Measurements from ENCODE around the gene ALX3. TPM values are rescaled to one million over a fixed set of nuclear protein-coding genes. Genes with fewer than 3 reads are reported as not detected.
A peak's percentile ranks its signal among the peaks of the same experiment; 100 is the strongest.
"Not testable (repeated sequence)": the region's sequence is repeated elsewhere in the genome, so short reads cannot be mapped to it uniquely, and the experiment has no call there.

Gene ALX3
- total RNA-seq, 3 donors from 2014 or later (not counting 1 experiment from before 2014, with no cell fraction given), result not detected

GRCh38 chr1:110032327-110032726 is 38.1 kb downstream of the ALX3 start:
- Histone ChIP-seq H3K27ac (ENCODE audit: low read length) (no peak overlapping the region), H3K4me3 (ENCODE audit: low read length) (no peak overlapping the region), H3K27me3 (ENCODE audit: control insufficient read depth, insufficient read depth, low read length) (no peaks in the 10 kb centered on the region), H3K4me1 (ENCODE audit: control insufficient read depth, insufficient read depth, low read length) (peaks cover 26% of the 10 kb centered on the region), H3K9me3 (ENCODE audit: control insufficient read depth, insufficient read depth, low read length) (no peaks in the 10 kb centered on the region), H3K36me3 (ENCODE audit: control insufficient read depth, insufficient read depth, low read length) (no peaks in the 10 kb centered on the region)
- DNase-seq (no peak), ATAC-seq (no peak)
- intact Hi-C loops (cut with micrococcal nuclease), result no loop called here
- WGBS (ENCODE audit: insufficient coverage), result 100% methylated on average over 2 of the region's 2 CpGs
- H3K4me1 Mint-ChIP-seq, result peaks cover 35 to 39% of the 10 kb centered on the region in 2 donors
- no peaks in the 10 kb centered on the region for H3K27me3 Mint-ChIP-seq (ENCODE audit: low read depth in 2 of 2)
- H3K36me3 Mint-ChIP-seq, result no peaks in the 10 kb centered on the region
- H3K27ac Mint-ChIP-seq, result peak overlapping the region; percentile 93 to 96
- H3K9me3 Mint-ChIP-seq, result no peaks in the 10 kb centered on the region
- no peak for TF ChIP-seq CTCF (IDR thresholded peaks at IDR 0.05)
- H3K4me3 Mint-ChIP-seq, result peak overlapping the region; percentile 72

- H3K27me3 ChIP-seq (ENCODE audit: control insufficient read depth, insufficient read depth, low read length); H3K27me3 Mint-ChIP-seq (ENCODE audit: low read depth in 2 of 2); H3K36me3 Mint-ChIP-seq; H3K9me3 ChIP-seq (ENCODE audit: control insufficient read depth, insufficient read depth, low read length); intact Hi-C loops (cut with micrococcal nuclease); H3K9me3 Mint-ChIP-seq; H3K36me3 ChIP-seq (ENCODE audit: control insufficient read depth, insufficient read depth, low read length); DNase-seq: not testable (repeated sequence)
- 65% methylated on average over 4 of the region's 4 CpGs for WGBS (ENCODE audit: insufficient coverage)
- H3K4me3 ChIP-seq (ENCODE audit: low read length), result peak overlapping the region; percentile 17
- H3K27ac Mint-ChIP-seq, result peak overlapping the region; percentile 93 to 96
- H3K27ac ChIP-seq (ENCODE audit: low read length), result peak overlapping the region; percentile 80
- H3K4me1 ChIP-seq (ENCODE audit: control insufficient read depth, insufficient read depth, low read length), result peaks cover 26% of the 10 kb centered on the region
- H3K4me1 Mint-ChIP-seq, result peaks cover 32 to 37% of the 10 kb centered on the region in 2 donors
- H3K4me3 Mint-ChIP-seq, result peak overlapping the region; percentile 91
- ATAC-seq, result peak in 1 of 3 donors; percentile 1
These were observed 39.8 kb downstream of the ALX3 start for GRCh38 chr1:110030687-110031086.

GRCh38 chr1:110024613-110025012 is 45.9 kb downstream of the ALX3 start:
- Mint-ChIP-seq H3K27me3 (ENCODE audit: low read depth in 2 of 2) (no peaks in the 10 kb centered on the region), H3K9me3 (no peaks in the 10 kb centered on the region), H3K27ac (no peak overlapping the region), H3K4me1 (no peaks in the 10 kb centered on the region), H3K4me3 (no peak overlapping the region), H3K36me3 (peaks cover 21% of the 10 kb centered on the region)
- no peak overlapping the region for H3K4me3 ChIP-seq (ENCODE audit: low read length)
- no peak overlapping the region for H3K27ac ChIP-seq (ENCODE audit: low read length)
- peaks cover 26% of the 10 kb centered on the region for H3K36me3 ChIP-seq (ENCODE audit: control insufficient read depth, insufficient read depth, low read length)
- DNase-seq (no peak), ATAC-seq (no peak)
- intact Hi-C loops (cut with micrococcal nuclease), result no loop called here
- H3K4me1 ChIP-seq (ENCODE audit: control insufficient read depth, insufficient read depth, low read length), result peaks cover under 1% of the 10 kb centered on the region
- no peaks in the 10 kb centered on the region for H3K27me3 ChIP-seq (ENCODE audit: control insufficient read depth, insufficient read depth, low read length)
- no peaks in the 10 kb centered on the region for H3K9me3 ChIP-seq (ENCODE audit: control insufficient read depth, insufficient read depth, low read length)
- no peak for TF ChIP-seq CTCF (IDR thresholded peaks at IDR 0.05)
- WGBS (ENCODE audit: insufficient coverage), result 99% methylated on average over 3 of the region's 4 CpGs

- H3K27ac ChIP-seq (ENCODE audit: low read length), result no peak overlapping the region
- WGBS (ENCODE audit: insufficient coverage), result 100% methylated on average over 2 of the region's 3 CpGs
- Mint-ChIP-seq H3K36me3 (peaks cover 54% of the 10 kb centered on the region), H3K27ac (no peak overlapping the region), H3K9me3 (no peaks in the 10 kb centered on the region), H3K4me1 (no peaks in the 10 kb centered on the region), H3K4me3 (no peak overlapping the region), H3K27me3 (ENCODE audit: low read depth in 2 of 2) (no peaks in the 10 kb centered on the region)
- DNase-seq (no peak), ATAC-seq (no peak)
- no peak for TF ChIP-seq CTCF (IDR thresholded peaks at IDR 0.05)
- intact Hi-C loops (cut with micrococcal nuclease), result no loop called here
- H3K27me3 ChIP-seq (ENCODE audit: control insufficient read depth, insufficient read depth, low read length), result no peaks in the 10 kb centered on the region
- peaks cover 60% of the 10 kb centered on the region for H3K36me3 ChIP-seq (ENCODE audit: control insufficient read depth, insufficient read depth, low read length)
- H3K4me1 ChIP-seq (ENCODE audit: control insufficient read depth, insufficient read depth, low read length), result no peaks in the 10 kb centered on the region
- H3K4me3 ChIP-seq (ENCODE audit: low read length), result no peak overlapping the region
- H3K9me3 ChIP-seq (ENCODE audit: control insufficient read depth, insufficient read depth, low read length), result no peaks in the 10 kb centered on the region
These were observed 49.2 kb downstream of the ALX3 start for GRCh38 chr1:110021285-110021684.

Data from natural killer cell (primary cell).